Measurements from ENCODE around the gene NRIP1.

The NRIP1 gene

GRCh38 chr21:14981246-14981645 is 83.6 kb downstream of the NRIP1 start:
- FAIRE-seq (no peak), DNase-seq (ENCODE audit: insufficient read length, low spot score) (no peak)
- TF ChIP-seq POLR2A (IDR thresholded peaks at IDR 0.05; ENCODE audit: low read depth, low read length), result no peak

DNA sequence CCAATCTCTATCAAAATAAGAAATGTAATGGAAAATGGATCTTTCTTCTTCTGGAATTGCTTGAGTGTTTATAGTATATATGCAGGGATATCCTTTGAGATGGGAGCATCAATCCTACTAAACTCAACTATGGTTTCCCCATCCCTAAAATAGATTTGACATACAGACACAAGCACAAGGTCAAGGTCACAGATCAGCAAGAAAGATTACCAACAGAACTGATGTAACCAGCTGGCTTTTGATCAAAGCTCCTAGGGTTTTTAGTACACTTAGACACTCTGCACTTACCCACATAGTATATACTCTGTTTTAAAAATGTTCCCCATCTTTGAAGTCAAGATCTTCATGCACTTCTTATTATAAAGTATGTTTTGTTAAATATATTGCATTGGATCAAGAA is 85.5 kb downstream of the NRIP1 start:
- no peak for DNase-seq (ENCODE audit: insufficient read length, low spot score)
- no peak for TF ChIP-seq POLR2A (IDR thresholded peaks at IDR 0.05; ENCODE audit: low read depth, low read length)
- FAIRE-seq, result no peak

DNA sequence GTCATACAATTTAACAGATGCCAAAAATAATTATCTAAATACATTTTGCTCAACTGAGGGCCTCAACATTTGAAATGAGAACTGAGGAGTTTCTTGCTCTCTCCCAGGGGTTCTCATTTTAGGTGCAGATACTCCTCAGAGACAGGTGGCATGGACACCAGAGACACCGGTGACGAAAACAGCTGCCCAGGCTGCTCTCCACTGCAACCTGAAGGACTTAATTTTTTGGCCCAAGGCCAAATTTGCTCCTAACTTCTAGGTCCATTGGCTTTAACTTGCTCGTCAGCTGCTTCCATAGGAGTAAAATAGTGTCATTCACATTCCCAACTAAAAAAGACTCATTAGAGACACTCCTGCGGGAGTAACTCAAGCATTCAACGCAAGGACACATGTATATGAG is 87.0 kb downstream of the NRIP1 start:
- DNase-seq (ENCODE audit: insufficient read length, low spot score), result no peak
- no peak for TF ChIP-seq POLR2A (IDR thresholded peaks at IDR 0.05; ENCODE audit: low read depth, low read length)
- FAIRE-seq, result no peak

DNA sequence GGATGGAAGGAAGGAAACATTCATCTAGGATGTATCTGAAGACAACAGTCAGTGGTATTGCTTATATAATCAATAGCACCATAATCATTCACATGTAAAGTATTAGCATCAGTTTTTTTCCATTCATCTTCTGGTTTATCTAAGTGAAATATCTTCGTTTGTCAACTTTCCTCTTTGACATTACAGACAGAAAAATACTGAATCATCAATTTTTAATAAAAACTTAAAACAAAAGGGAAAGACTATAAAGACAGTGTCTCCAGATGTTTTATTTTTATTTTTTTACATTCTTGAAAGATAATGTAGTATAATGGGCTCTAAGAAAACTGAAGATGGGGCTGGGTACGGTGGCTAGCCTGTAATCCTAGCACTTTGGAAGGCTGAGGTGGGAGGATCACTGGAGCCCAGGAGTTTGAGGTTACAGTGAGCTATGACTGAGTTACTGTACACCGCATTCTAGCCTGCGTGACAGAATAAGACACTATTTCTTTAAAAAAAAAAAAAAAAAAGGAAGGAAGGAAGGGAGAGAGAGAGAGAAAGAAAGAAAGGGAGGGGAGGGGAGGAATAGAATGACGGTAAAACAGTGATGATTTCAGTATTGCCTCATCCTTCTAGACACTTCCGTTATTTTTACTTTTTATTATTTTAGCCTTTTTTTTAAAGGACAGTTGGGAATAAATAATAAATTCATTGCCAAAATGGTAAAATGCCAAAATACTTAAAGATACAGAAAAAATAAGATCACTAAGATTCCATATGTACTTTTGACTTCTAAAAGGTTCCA is 89.5 kb downstream of the NRIP1 start:
- FAIRE-seq (no peak), DNase-seq (ENCODE audit: insufficient read length, low spot score) (no peak)
- TF ChIP-seq POLR2A (IDR thresholded peaks at IDR 0.05; ENCODE audit: low read depth, low read length), result no peak

DNA sequence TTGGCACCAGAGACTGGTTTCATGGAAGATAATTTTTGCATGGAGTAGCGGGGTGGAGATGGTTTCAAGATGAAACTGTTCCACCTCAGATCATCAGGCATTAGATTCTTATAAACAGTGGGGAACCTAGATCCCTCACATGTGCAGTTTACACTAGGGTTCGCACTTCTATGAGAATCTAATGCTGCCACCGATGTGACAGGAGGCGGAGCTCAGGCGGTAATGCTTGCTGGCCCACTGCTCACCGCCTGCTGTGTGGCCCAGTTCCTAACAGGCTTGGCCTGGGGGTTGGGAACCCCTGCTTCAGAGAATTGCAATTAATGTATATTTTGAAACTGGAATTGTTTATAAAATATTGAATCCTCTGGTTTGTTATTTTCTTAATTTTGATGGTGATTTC is 92.1 kb downstream of the NRIP1 start:
- no peak for TF ChIP-seq POLR2A (IDR thresholded peaks at IDR 0.05; ENCODE audit: low read depth, low read length)
- no peak for DNase-seq (ENCODE audit: insufficient read length, low spot score)
- FAIRE-seq, result no peak

GRCh38 chr21:14968821-14969220 is 96.0 kb downstream of the NRIP1 start:
- FAIRE-seq (no peak), DNase-seq (ENCODE audit: insufficient read length, low spot score) (no peak)
- TF ChIP-seq POLR2A (IDR thresholded peaks at IDR 0.05; ENCODE audit: low read depth, low read length), result no peak

- no peak for FAIRE-seq
- DNase-seq (ENCODE audit: insufficient read length, low spot score), result no peak
- TF ChIP-seq POLR2A (IDR thresholded peaks at IDR 0.05; ENCODE audit: low read depth, low read length), result no peak
Observed at GRCh38 chr21:14968029-14968428, 96.8 kb downstream of the NRIP1 start.

DNA sequence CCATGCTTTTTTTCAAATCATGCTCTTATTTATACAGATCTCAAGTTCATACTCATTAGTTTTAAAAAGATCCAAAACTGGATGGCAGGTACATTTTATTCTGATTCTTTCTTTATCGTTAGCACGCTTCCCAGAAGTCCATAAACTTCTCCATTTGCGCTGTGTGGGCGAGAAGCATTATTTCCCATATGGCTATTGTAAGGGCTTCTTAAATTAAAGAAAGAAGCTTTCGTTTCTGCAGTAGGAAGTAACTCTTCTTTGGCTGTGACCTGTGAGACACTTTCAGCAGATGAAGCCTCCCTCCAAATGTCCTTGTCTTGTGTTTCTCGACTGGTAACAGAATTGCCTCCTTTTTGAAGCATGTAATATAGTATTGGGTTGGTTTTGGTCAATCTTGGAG is 100.2 kb downstream of the NRIP1 start:
- no peak for TF ChIP-seq POLR2A (IDR thresholded peaks at IDR 0.05; ENCODE audit: low read depth, low read length)
- no peak for DNase-seq (ENCODE audit: insufficient read length, low spot score)
- FAIRE-seq, result no peak

DNA sequence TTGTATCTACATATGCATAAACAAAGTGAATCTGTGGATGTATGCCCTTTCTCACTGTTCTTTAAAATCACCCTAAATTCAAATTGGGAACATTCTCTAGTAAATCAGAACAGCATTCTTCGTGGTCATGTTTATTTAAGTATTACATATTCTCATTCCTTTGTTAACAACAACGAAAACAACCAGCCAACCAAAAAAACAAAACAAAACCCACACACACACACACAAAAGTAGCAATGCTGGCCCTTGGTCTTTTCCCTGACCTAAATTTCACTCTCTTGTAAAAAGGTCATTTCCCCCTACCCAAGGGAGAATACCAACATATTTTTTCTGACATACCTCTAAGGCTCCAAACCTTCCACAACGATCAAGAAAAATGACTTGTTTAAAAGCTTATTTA is 102.6 kb downstream of the NRIP1 start:
- no peak for DNase-seq (ENCODE audit: insufficient read length, low spot score)
- FAIRE-seq, result peak; percentile 15
- no peak for TF ChIP-seq POLR2A (IDR thresholded peaks at IDR 0.05; ENCODE audit: low read depth, low read length)

DNA sequence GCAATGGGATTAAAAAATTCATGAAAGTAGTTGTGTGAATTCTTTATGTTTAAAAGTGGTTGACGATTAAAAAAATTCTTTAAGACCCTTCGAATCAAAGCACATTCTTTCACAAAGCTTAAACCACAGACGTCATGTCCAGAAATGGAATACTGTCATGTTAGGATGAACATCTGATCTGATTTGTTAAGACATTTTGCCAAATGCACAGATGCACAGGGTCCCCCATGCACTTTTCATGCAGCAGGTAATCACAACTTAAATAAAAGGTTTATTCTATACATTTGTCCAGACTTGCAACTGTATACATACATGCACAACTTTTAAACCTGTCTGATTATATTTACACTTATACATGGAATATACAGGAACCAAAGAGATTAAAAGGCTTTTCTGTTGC is 103.3 kb downstream of the NRIP1 start:
- peak; percentile 23 for FAIRE-seq
- DNase-seq (ENCODE audit: insufficient read length, low spot score), result no peak
- no peak for TF ChIP-seq POLR2A (IDR thresholded peaks at IDR 0.05; ENCODE audit: low read depth, low read length)

GRCh38 chr21:14959343-14959742 is 105.5 kb downstream of the NRIP1 start:
- FAIRE-seq, result no peak
- no peak for TF ChIP-seq POLR2A (IDR thresholded peaks at IDR 0.05; ENCODE audit: low read depth, low read length)
- DNase-seq (ENCODE audit: insufficient read length, low spot score), result no peak

DNA sequence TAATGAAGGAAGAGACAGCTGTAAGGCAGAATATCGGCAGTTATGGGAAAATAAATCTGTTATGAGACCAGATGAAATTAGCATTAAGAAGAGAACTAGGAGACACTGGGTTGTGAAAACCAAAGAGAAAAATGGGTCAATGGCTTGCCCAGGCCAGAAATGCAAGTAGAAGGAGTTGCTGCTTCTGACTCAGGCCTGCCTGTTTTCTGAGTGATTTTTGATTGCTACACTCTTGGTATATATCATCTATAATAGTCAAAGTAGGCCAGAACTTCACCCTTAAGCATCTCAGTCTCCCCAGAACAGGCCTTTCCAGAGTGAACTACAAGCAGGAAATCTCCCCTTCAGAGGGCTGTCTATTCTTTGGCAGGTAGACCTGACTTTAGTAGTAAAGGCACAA is 107.0 kb downstream of the NRIP1 start:
- DNase-seq (ENCODE audit: insufficient read length, low spot score) (no peak), FAIRE-seq (no peak)
- TF ChIP-seq POLR2A (IDR thresholded peaks at IDR 0.05; ENCODE audit: low read depth, low read length), result no peak

DNA sequence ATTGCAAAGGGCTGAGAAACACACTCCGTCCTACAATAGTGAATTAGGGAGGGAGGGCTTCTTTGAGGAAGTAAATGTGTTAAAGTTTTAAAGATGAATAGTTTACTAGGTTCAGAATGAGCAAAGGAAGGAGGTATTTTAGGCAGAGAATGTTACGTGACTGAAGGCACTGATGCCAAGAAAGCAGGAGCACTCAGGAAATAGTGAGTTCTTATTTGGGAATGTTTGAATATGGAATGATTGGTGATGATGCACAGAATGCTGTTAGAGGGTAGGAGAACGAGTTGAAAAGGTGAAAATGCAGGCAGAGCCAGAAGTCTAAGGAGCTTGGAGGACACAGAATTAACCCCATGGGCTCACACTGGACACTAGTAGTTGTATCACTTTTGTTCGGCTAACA is 108.0 kb downstream of the NRIP1 start:
- FAIRE-seq (no peak), DNase-seq (ENCODE audit: insufficient read length, low spot score) (no peak)
- TF ChIP-seq POLR2A (IDR thresholded peaks at IDR 0.05; ENCODE audit: low read depth, low read length), result no peak

DNA sequence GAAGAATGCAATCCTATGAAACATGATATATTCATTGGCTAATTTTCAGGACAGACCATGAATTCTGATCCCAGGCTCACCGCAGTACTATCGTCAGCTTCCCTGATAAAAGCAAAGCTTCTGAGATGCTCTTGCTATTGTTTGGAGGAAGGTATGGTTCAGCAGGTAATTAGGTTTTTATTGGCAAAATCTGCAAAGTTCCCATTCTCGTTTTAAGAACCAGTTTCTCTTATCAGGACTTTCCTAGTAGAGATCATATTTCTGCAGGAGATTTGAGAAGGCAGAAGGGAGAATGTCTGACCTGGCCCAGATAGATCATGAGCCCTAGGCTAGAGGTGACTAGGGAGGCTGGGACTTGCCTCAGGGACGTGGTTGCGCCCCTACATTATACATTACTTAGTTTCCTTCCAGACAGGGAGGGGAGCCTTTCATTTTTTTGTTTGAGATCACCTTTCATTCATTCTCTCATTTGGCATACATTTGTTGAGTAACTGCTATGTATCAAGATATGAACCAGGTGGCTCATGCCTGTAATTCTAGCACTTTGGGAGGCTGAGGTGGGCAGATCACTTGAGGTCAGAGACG is 108.8 kb downstream of the NRIP1 start:
- no peak for TF ChIP-seq POLR2A (IDR thresholded peaks at IDR 0.05; ENCODE audit: low read depth, low read length)
- DNase-seq (ENCODE audit: insufficient read length, low spot score) (no peak), FAIRE-seq (no peak)

DNA sequence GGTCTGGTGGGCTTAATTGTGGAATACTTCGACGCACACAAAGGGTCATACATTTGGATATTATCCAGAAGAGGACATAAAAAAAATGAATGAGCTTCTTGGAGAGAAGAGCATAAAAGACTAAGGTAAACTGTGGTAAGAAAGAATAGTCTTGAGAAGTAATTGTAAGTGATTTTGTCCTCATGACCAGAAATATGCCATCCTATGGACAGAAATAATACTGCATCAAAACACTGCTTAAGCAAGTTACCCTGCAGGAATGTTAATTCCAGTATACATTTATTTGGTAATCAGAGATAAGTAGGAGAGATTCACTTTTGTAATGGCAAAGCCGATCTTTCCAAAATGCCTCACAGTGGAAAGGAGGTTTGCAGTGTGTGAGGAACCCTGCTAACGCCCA is 111.9 kb downstream of the NRIP1 start:
- FAIRE-seq (peak; percentile 48), DNase-seq (ENCODE audit: insufficient read length, low spot score) (no peak)
- TF ChIP-seq POLR2A (IDR thresholded peaks at IDR 0.05; ENCODE audit: low read depth, low read length), result no peak
